PC-3 (cell line): Measurements from ENCODE around the gene RPL19. TPM values are rescaled to one million over a fixed set of nuclear protein-coding genes. Genes with fewer than 3 reads are reported as not detected.

ENCODE experiments used
- ATAC-seq: fragments of 200-7000 bp; cut with Tn5 transposase; 2 replicates; pipeline ENCODE4 v1.9.1; 2020; ENCODE audit warnings: mild to moderate bottlenecking, moderate library complexity
- BruUV-seq: library from RNA; stranded (reverse); fragments of 400-500 nt; replicated peaks from 2 replicates; lab custom pipeline; 2021; lab: Mats Ljungman, UMichigan
- CTCF ChIA-PET: fragments of 300-600 bp; sonication (Branson Sonifier 250); formaldehyde crosslinking; loops from one replicate; lab custom pipeline; 2022; ENCODE audit warnings: antibody characterized with exemption; lab: Charles Lee
- POLR2A ChIA-PET: fragments of 300-600 bp; sonication (Branson Sonifier 250); formaldehyde crosslinking; loops from one replicate; lab custom pipeline; 2022; ENCODE audit warnings: antibody characterized with exemption; ENCODE audit not compliant: unreplicated experiment; lab: Charles Lee
- DNase-seq: peaks from one replicate; pipeline ENCODE4 v3.0.0-alpha.2; 2015
- H2AFZ ChIP-seq: fragments of 300-600 bp; sonication (generic); 2 replicates; pipeline ENCODE4 v1.6.0; 2016; ENCODE audit warnings: antibody characterized with exemption, low read length
- H3F3A ChIP-seq: fragments of 300-600 bp; sonication (generic); one replicate; pipeline ENCODE4 v1.6.0; 2017; ENCODE audit warnings: antibody characterized with exemption, low read length, control low read depth, mild to moderate bottlenecking; ENCODE audit not compliant: unreplicated experiment
- H3K27ac ChIP-seq: fragments of 300-600 bp; sonication (generic); 2 replicates; pipeline ENCODE4 v1.5.1; 2016; ENCODE audit warnings: mild to moderate bottlenecking, low read length
- H3K27me3 ChIP-seq: fragments of 300-600 bp; sonication (generic); 2 replicates; pipeline ENCODE4 v1.6.1; 2016; ENCODE audit warnings: low read length, mixed read lengths
- H3K36me3 ChIP-seq: fragments of 300-600 bp; sonication (generic); 2 replicates; pipeline ENCODE4 v1.6.1; 2016; ENCODE audit warnings: low read depth, mixed run types, low read length, mixed read lengths
- H3K4me1 ChIP-seq: fragments of 300-600 bp; sonication (generic); 2 replicates; pipeline ENCODE4 v1.5.1; 2016; ENCODE audit warnings: low read length; ENCODE audit not compliant: insufficient read depth
- H3K4me2 ChIP-seq: fragments of 300-600 bp; sonication (generic); 2 replicates; pipeline ENCODE4 v1.6.0; 2016; ENCODE audit warnings: low read length
- H3K4me3 ChIP-seq: fragments of 300-600 bp; sonication (generic); 2 replicates; pipeline ENCODE4 v1.5.1; 2016; ENCODE audit warnings: mild to moderate bottlenecking, low read length, mixed read lengths
- H3K79me2 ChIP-seq: fragments of 300-600 bp; sonication (generic); 2 replicates; pipeline ENCODE4 v1.6.1; 2017; ENCODE audit warnings: low read length, mixed read lengths
- H3K9ac ChIP-seq: fragments of 300-600 bp; sonication (generic); 2 replicates; pipeline ENCODE4 v1.6.0; 2016; ENCODE audit warnings: mild to moderate bottlenecking, low read length
- H3K9me2 ChIP-seq: fragments of 300-600 bp; sonication (generic); replicated peaks from 2 replicates; pipeline ENCODE4 v1.6.1; 2016; ENCODE audit warnings: mixed run types, low read length, mixed read lengths
- H3K9me3 ChIP-seq: fragments of 300-600 bp; sonication (generic); 2 replicates; pipeline ENCODE4 v1.6.1; 2016; ENCODE audit warnings: low read length, mixed read lengths
- H4K20me1 ChIP-seq: fragments of 300-600 bp; sonication (generic); 2 replicates; pipeline ENCODE4 v1.6.1; 2016; ENCODE audit warnings: low read length, mixed read lengths
- EZH2 ChIP-seq: fragments of 300-600 bp; sonication (generic); IDR thresholded peaks from one replicate; pipeline ENCODE4 v1.6.1; 2017; ENCODE audit warnings: antibody characterized with exemption, mild to moderate bottlenecking, low read length; ENCODE audit not compliant: unreplicated experiment
- EZH2phosphoT487 ChIP-seq: fragments of 300-600 bp; sonication (generic); IDR thresholded peaks from 2 replicates; pipeline ENCODE4 v1.6.1; 2018; ENCODE audit warnings: mild to moderate bottlenecking, antibody characterized with exemption, low read length, borderline replicate concordance
- intact Hi-C: fragments of 100-400 bp; cut with micrococcal nuclease; formaldehyde crosslinking; loops from 2 replicates; pipeline ENCODE4 v1.9.0; 2023
- total RNA-seq: library from RNA; depleted of rRNA; stranded (reverse); fragments of >200 nt; gene quantifications from 2 replicates; pipeline ENCODE4 v1.2.3, GENCODE V29; 2014
- TF ChIP-seq, protein P1 (sequence below): fragments of 300-600 bp; sonication (generic); conservative IDR thresholded peaks from 2 replicates; pipeline ENCODE4 v1.5.1; 2017; ENCODE audit warnings: antibody characterized with exemption, low read depth, mild to moderate bottlenecking, low read length

Gene RPL19
- total RNA-seq, 1 experiment from 2014 or later, result 2,509 TPM

DNA sequence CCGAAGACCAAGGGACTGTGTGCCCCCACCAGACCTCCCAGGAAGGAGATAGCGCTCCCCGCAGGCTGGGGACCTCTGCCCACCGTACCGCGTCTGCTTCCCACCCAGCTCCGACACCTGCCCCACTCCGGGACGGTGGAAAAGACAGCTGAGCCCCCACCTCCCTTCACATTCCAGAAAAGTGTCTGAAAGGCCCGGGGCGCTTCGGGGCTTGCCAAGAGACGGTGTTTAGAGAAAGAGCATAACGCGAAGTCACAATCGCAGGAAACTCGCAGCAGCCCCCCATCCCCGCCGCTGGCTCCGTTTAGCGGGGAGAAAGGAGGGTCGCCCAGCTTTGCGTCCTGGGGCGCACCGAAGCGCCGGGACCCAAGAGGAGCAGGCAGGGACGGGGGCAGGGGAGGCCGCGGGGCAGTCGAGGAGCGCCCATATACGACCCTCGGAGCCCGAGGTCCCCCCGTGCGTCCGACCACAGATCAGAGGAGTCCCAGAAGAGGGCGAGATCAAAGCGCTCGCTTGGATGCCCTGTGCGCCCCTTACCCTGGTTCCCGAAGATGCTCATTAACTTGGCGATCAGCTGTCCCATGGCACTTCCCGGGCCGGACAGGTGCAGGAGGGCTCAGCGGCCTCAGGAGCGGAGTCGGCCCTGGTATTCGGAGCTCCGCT lies 34.8 kb upstream of the RPL19 start:
- no TSS peak for BruUV-seq
- no peaks in the 10 kb centered on the region for H4K20me1 ChIP-seq
- no peaks in the 10 kb centered on the region for H3K27me3 ChIP-seq
- H3K36me3 ChIP-seq, result no peaks in the 10 kb centered on the region
- no peaks in the 10 kb centered on the region for H3K79me2 ChIP-seq
- H3K4me2 ChIP-seq, result no peak overlapping the region
- ATAC-seq (no peak), DNase-seq (no peak)
- ChIA-PET POLR2A (no interaction called here), CTCF (interaction anchor here (0.5 to 1.4 kb wide), 9 partner anchors 10 to 182 kb away, joined by 3 to 7 read pairs (median 4); partner anchors contain the start of gene RPL19)
- H3K9ac ChIP-seq, result no peak overlapping the region
- no peaks in the 10 kb centered on the region for H3F3A ChIP-seq
- H3K9me3 ChIP-seq, result no peaks in the 10 kb centered on the region
- intact Hi-C loops, result no loop called here
- no peak overlapping the region for H2AFZ ChIP-seq
- H3K4me3 ChIP-seq, result no peak overlapping the region
- no peak for TF ChIP-seq EZH2phosphoT487
- TF ChIP-seq, protein P1, sequence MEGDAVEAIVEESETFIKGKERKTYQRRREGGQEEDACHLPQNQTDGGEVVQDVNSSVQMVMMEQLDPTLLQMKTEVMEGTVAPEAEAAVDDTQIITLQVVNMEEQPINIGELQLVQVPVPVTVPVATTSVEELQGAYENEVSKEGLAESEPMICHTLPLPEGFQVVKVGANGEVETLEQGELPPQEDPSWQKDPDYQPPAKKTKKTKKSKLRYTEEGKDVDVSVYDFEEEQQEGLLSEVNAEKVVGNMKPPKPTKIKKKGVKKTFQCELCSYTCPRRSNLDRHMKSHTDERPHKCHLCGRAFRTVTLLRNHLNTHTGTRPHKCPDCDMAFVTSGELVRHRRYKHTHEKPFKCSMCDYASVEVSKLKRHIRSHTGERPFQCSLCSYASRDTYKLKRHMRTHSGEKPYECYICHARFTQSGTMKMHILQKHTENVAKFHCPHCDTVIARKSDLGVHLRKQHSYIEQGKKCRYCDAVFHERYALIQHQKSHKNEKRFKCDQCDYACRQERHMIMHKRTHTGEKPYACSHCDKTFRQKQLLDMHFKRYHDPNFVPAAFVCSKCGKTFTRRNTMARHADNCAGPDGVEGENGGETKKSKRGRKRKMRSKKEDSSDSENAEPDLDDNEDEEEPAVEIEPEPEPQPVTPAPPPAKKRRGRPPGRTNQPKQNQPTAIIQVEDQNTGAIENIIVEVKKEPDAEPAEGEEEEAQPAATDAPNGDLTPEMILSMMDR, result no peak
- no peak for TF ChIP-seq EZH2
- no peak overlapping the region for H3K27ac ChIP-seq
- no peaks in the 10 kb centered on the region for H3K9me2 ChIP-seq
- H3K4me1 ChIP-seq, result no peaks in the 10 kb centered on the region

- no peaks in the 10 kb centered on the region for H3K36me3 ChIP-seq
- H3K4me3 ChIP-seq, result no peak within 1 kb of the TSS
- intact Hi-C loops, result no loop called here
- no peak for TF ChIP-seq EZH2phosphoT487
- TF ChIP-seq, protein P1, result no peak
- no peak for TF ChIP-seq EZH2
- no peak within 1 kb of the TSS for H3K9ac ChIP-seq
- no peaks in the 10 kb centered on the region for H4K20me1 ChIP-seq
- H2AFZ ChIP-seq, result no peak within 1 kb of the TSS
- no peak within 1 kb of the TSS for H3K27ac ChIP-seq
- H3F3A ChIP-seq, result no peaks in the 10 kb centered on the region
- DNase-seq (no peak), ATAC-seq (no peak)
- no peaks in the 10 kb centered on the region for H3K4me1 ChIP-seq
- no peaks in the 10 kb centered on the region for H3K9me2 ChIP-seq
- no peaks in the 10 kb centered on the region for H3K27me3 ChIP-seq
- no peaks in the 10 kb centered on the region for H3K79me2 ChIP-seq
- no peak within 1 kb of the TSS for H3K4me2 ChIP-seq
- no peaks in the 10 kb centered on the region for H3K9me3 ChIP-seq
- ChIA-PET CTCF (interaction anchor here (0.5 kb wide), 1 partner anchor 10 kb away, joined by 3 read pairs; no protein-coding TSS in a partner anchor), POLR2A (no interaction called here)
- BruUV-seq, result no TSS peak
Observed at GRCh38 chr17:39165841-39166349, 34.2 kb upstream of the RPL19 start, which contains the start of gene ARL5C. TSS of gene ARL5C (minus strand) at chr17:39166161. CDS start at chr17:39165760, 401 bp downstream.
